Measurements from ENCODE around the gene TMEM232. TPM values are rescaled to one million over a fixed set of nuclear protein-coding genes. Genes with fewer than 3 reads are reported as not detected.

TMEM232 gene
- total RNA-seq, 1 donor from 2014 or later, result 2.3 TPM

DNA sequence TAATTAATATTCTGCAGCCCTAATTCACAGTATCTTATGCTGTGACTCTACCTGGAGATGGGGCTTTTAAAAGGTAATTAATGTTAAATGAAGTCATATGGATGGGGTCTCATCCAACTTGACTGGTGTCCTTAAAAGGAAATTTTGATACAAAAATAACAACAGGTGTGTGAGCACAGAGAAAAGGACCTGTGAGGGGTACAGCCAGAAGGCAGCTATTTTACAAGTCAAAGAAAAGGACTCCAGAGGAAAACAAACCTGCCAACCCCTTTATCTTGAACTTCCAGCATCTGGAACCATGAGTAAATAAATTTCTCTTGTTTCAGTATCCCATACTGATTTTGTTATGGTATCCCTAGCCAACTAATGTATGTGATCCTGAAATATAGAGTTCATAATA, 250.3 kb downstream of the TMEM232 start:
- H3K27me3 Mint-ChIP-seq (ENCODE audit: low read depth), result no peaks in the 10 kb centered on the region
- H3K9me3 Mint-ChIP-seq (ENCODE audit: low read depth), result peaks cover 20% of the 10 kb centered on the region
- no peak for DNase-seq (ENCODE audit: low spot score)
- no peak overlapping the region for H3K27ac Mint-ChIP-seq (ENCODE audit: unreplicated experiment)
- H3K36me3 Mint-ChIP-seq (ENCODE audit: low read depth), result peaks cover 9% of the 10 kb centered on the region
- peaks cover 45% of the 10 kb centered on the region for H3K4me1 Mint-ChIP-seq (ENCODE audit: low read depth)
- no peak overlapping the region for H3K4me3 Mint-ChIP-seq (ENCODE audit: unreplicated experiment)
- TF ChIP-seq, protein P1, sequence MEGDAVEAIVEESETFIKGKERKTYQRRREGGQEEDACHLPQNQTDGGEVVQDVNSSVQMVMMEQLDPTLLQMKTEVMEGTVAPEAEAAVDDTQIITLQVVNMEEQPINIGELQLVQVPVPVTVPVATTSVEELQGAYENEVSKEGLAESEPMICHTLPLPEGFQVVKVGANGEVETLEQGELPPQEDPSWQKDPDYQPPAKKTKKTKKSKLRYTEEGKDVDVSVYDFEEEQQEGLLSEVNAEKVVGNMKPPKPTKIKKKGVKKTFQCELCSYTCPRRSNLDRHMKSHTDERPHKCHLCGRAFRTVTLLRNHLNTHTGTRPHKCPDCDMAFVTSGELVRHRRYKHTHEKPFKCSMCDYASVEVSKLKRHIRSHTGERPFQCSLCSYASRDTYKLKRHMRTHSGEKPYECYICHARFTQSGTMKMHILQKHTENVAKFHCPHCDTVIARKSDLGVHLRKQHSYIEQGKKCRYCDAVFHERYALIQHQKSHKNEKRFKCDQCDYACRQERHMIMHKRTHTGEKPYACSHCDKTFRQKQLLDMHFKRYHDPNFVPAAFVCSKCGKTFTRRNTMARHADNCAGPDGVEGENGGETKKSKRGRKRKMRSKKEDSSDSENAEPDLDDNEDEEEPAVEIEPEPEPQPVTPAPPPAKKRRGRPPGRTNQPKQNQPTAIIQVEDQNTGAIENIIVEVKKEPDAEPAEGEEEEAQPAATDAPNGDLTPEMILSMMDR (IDR thresholded peaks at IDR 0.05), result no peak

DNA sequence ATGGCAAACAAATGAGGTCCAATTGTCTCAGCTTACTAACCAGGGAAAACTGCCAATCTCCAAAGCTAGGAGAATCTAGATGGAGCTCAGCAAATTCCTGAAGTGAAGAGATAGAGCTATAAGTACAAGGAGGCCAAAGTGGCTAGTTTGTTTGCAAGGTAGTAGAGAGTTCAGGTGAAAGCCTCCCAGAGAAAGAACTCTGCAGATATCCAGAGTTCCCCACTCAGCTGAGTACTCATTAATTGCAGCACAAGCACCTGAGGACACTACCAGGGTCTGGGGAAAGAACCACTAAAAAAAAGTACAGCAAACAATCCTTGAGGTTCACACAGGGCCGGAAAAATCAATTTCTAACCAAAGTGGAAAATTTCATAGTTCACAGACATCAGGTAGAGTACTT, 250.9 kb downstream of the TMEM232 start:
- DNase-seq (ENCODE audit: low spot score), result no peak
- Mint-ChIP-seq H3K9me3 (ENCODE audit: low read depth) (peaks cover 26% of the 10 kb centered on the region), H3K4me1 (ENCODE audit: low read depth) (peaks cover 45% of the 10 kb centered on the region), H3K27me3 (ENCODE audit: low read depth) (no peaks in the 10 kb centered on the region), H3K4me3 (ENCODE audit: unreplicated experiment) (no peak overlapping the region), H3K27ac (ENCODE audit: unreplicated experiment) (no peak overlapping the region), H3K36me3 (ENCODE audit: low read depth) (peaks cover 15% of the 10 kb centered on the region)
- TF ChIP-seq, protein P1 (IDR thresholded peaks at IDR 0.05), result no peak

GRCh38 chr5:110469486-110469885, 257.0 kb downstream of the TMEM232 start:
- peaks cover 7% of the 10 kb centered on the region for H3K4me1 Mint-ChIP-seq (ENCODE audit: low read depth)
- peaks cover 17% of the 10 kb centered on the region for H3K36me3 Mint-ChIP-seq (ENCODE audit: low read depth)

GRCh38 chr5:110463106-110463505, 263.4 kb downstream of the TMEM232 start:
- H3K27ac Mint-ChIP-seq (ENCODE audit: unreplicated experiment), result peak overlapping the region; percentile 27
- no peaks in the 10 kb centered on the region for H3K36me3 Mint-ChIP-seq (ENCODE audit: low read depth)
- H3K27me3 Mint-ChIP-seq (ENCODE audit: low read depth), result no peaks in the 10 kb centered on the region
- H3K9me3 Mint-ChIP-seq (ENCODE audit: low read depth), result peaks cover 3% of the 10 kb centered on the region
- no peak overlapping the region for H3K4me3 Mint-ChIP-seq (ENCODE audit: unreplicated experiment)
- DNase-seq (ENCODE audit: low spot score), result no peak
- H3K4me1 Mint-ChIP-seq (ENCODE audit: low read depth), result peaks cover 34% of the 10 kb centered on the region
- TF ChIP-seq, protein P1 (IDR thresholded peaks at IDR 0.05), result no peak

More at GRCh38 chr5:110469486-110469885, 257.0 kb downstream of the TMEM232 start:
- Mint-ChIP-seq H3K4me3 (ENCODE audit: unreplicated experiment) (no peak overlapping the region), H3K27me3 (ENCODE audit: low read depth) (no peaks in the 10 kb centered on the region), H3K27ac (ENCODE audit: unreplicated experiment) (no peak overlapping the region), H3K9me3 (ENCODE audit: low read depth) (peaks cover 35% of the 10 kb centered on the region)
- TF ChIP-seq, protein P1 (IDR thresholded peaks at IDR 0.05), result no peak
- no peak for DNase-seq (ENCODE audit: low spot score)

DNA sequence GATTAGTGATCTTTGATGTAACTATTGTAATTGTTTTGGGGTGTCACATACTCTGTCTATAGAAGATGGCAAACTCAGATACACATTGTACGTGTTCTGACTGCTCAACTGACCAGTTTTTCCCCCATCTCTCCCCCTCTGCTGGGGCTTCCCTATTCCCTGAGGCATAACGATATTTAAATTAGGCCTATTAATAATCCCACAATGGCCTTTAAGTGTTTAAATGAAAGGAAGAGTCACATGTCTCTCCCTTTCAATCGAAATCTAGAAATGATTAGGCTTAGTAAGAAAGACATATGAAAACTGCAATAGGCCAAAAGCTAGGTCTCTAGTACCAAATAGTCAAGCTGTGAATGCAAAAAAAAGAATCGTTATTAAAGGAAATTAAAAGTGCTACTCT, 265.6 kb downstream of the TMEM232 start:
- Mint-ChIP-seq H3K4me3 (ENCODE audit: unreplicated experiment) (no peak overlapping the region), H3K27me3 (ENCODE audit: low read depth) (no peaks in the 10 kb centered on the region), H3K27ac (ENCODE audit: unreplicated experiment) (no peak overlapping the region), H3K36me3 (ENCODE audit: low read depth) (no peaks in the 10 kb centered on the region), H3K4me1 (ENCODE audit: low read depth) (peaks cover 34% of the 10 kb centered on the region), H3K9me3 (ENCODE audit: low read depth) (peaks cover 3% of the 10 kb centered on the region)
- TF ChIP-seq, protein P1 (IDR thresholded peaks at IDR 0.05), result no peak
- DNase-seq (ENCODE audit: low spot score), result no peak

Data from chondrocyte (in vitro differentiated cells).